Hepatocyte (in vitro differentiated cells): ENCODE data around the gene NECAB2.

ENCODE experiments used
- EZH2 ChIP-seq: fragments of 200-600 bp; sonication (generic); IDR thresholded peaks from 2 replicates; pipeline ENCODE4 v1.6.1; 2016; ENCODE audit warnings: antibody characterized with exemption, mild to moderate bottlenecking, borderline replicate concordance
- EZH2phosphoT487 ChIP-seq: fragments of 200-600 bp; sonication (generic); IDR thresholded peaks from one replicate; pipeline ENCODE4 v1.6.1; 2018; ENCODE audit warnings: antibody characterized with exemption, mild to moderate bottlenecking, low read depth, moderate library complexity; ENCODE audit not compliant: unreplicated experiment, severe bottlenecking
- TF ChIP-seq, protein P1 (sequence below): fragments of 200-600 bp; sonication (generic); IDR thresholded peaks from 2 replicates; pipeline ENCODE4 v1.5.1; 2016; ENCODE audit warnings: antibody characterized with exemption, mild to moderate bottlenecking; ENCODE audit not compliant: poor library complexity

DNA sequence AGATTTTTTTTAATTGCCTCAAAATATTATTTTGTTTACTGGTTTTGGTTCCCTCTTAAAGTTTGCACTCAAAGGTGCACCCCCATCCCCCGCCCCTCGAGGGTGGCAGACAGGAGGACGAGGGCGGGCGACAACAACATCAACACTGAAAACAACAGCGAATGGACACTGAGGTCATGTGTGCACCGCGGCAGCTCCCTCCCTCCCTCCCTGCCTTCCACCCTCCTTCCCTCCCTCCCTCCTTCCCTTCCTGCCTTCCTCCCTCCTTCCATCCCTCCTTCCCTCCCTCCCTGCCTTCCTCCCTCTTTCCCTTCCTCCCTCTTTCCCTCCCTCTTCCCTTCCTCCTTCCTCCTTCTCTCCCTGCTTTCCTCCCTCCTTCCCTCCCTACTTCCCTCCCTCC lies 16.5 kb upstream of the NECAB2 start:
- TF ChIP-seq, protein P1, sequence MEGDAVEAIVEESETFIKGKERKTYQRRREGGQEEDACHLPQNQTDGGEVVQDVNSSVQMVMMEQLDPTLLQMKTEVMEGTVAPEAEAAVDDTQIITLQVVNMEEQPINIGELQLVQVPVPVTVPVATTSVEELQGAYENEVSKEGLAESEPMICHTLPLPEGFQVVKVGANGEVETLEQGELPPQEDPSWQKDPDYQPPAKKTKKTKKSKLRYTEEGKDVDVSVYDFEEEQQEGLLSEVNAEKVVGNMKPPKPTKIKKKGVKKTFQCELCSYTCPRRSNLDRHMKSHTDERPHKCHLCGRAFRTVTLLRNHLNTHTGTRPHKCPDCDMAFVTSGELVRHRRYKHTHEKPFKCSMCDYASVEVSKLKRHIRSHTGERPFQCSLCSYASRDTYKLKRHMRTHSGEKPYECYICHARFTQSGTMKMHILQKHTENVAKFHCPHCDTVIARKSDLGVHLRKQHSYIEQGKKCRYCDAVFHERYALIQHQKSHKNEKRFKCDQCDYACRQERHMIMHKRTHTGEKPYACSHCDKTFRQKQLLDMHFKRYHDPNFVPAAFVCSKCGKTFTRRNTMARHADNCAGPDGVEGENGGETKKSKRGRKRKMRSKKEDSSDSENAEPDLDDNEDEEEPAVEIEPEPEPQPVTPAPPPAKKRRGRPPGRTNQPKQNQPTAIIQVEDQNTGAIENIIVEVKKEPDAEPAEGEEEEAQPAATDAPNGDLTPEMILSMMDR: no peak
- no peak for TF ChIP-seq EZH2
- TF ChIP-seq EZH2phosphoT487: no peak
